KMS-11 (cell line): ENCODE measurements around the gene CWC15.

Source experiments
- H2AFZ ChIP-seq: fragments of 200-600 bp; sonication (generic); 2 replicates; pipeline ENCODE4 v1.6.1; 2016; ENCODE audit warnings: antibody characterized with exemption, mixed run types, low read depth
- H3K27ac ChIP-seq: fragments of 200-600 bp; sonication (generic); 2 replicates; pipeline ENCODE4 v1.6.1; 2016; ENCODE audit warnings: mild to moderate bottlenecking, mixed run types
- H3K27me3 ChIP-seq: fragments of 200-600 bp; sonication (generic); 2 replicates; pipeline ENCODE4 v1.6.1; 2017; ENCODE audit warnings: mild to moderate bottlenecking, low read depth, mixed run types, moderate library complexity; ENCODE audit not compliant: insufficient read depth
- H3K36me3 ChIP-seq: fragments of 200-600 bp; sonication (generic); 2 replicates; pipeline ENCODE4 v1.6.1; 2017; ENCODE audit warnings: mild to moderate bottlenecking, mixed run types; ENCODE audit not compliant: insufficient read depth
- H3K4me1 ChIP-seq: fragments of 200-600 bp; sonication (generic); 2 replicates; pipeline ENCODE4 v1.6.1; 2016; ENCODE audit warnings: mild to moderate bottlenecking, low read depth, mixed run types; ENCODE audit not compliant: poor library complexity, severe bottlenecking
- H3K4me2 ChIP-seq: fragments of 200-600 bp; sonication (generic); 2 replicates; pipeline ENCODE4 v1.7.0; 2016; ENCODE audit warnings: mild to moderate bottlenecking, mixed run types
- H3K4me3 ChIP-seq: fragments of 200-600 bp; sonication (generic); IDR thresholded peaks from 2 replicates; pipeline ENCODE4 v1.6.1; 2017; ENCODE audit warnings: low read depth, low read length, mixed read lengths; ENCODE audit not compliant: insufficient read depth
- H3K79me2 ChIP-seq: fragments of 200-600 bp; sonication (generic); 2 replicates; pipeline ENCODE4 v1.6.1; 2016; ENCODE audit warnings: low read depth, mixed run types; ENCODE audit not compliant: insufficient read depth
- H3K9ac ChIP-seq: fragments of 200-600 bp; sonication (generic); 2 replicates; pipeline ENCODE4 v1.6.1; 2016; ENCODE audit warnings: mild to moderate bottlenecking, mixed run types
- H4K20me1 ChIP-seq: fragments of 200-600 bp; sonication (generic); 2 replicates; pipeline ENCODE4 v1.6.1; 2016; ENCODE audit warnings: mild to moderate bottlenecking, mixed run types; ENCODE audit not compliant: insufficient read depth
- TF ChIP-seq, protein P1 (sequence below): fragments of 200-600 bp; sonication (generic); conservative IDR thresholded peaks from 2 replicates; pipeline ENCODE4 v1.6.1; 2017; ENCODE audit warnings: low read depth, mild to moderate bottlenecking, antibody characterized with exemption, low read length, moderate library complexity, mixed read lengths

The CWC15 gene

DNA sequence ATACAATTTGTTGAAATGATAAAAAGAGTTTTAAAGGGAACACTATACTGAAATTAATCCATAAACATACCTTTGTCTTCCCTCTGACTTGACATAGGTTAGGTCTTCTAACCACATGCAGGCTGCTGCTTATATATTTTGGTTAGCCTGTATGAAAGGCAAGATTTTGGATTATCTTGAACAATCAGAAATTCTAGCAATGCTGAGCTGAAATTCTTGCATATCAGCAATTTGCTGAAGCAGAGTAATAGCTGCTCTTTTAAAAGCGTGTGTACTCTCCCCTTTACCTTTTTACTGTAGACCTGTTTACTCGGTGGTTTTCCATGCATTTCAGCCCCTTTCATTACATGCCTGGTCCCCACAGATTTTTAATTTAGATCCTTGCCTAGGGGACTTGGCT, 34.0 kb downstream of the CWC15 start:
- Histone ChIP-seq H3K27me3 (no peaks in the 10 kb centered on the region), H2AFZ (no peak overlapping the region), H3K9ac (no peak overlapping the region), H3K27ac (no peak overlapping the region), H3K36me3 (no peaks in the 10 kb centered on the region), H3K4me2 (no peak overlapping the region), H3K79me2 (no peaks in the 10 kb centered on the region), H4K20me1 (no peaks in the 10 kb centered on the region), H3K4me1 (no peaks in the 10 kb centered on the region), H3K4me3 (no peak overlapping the region)
- TF ChIP-seq, protein P1, sequence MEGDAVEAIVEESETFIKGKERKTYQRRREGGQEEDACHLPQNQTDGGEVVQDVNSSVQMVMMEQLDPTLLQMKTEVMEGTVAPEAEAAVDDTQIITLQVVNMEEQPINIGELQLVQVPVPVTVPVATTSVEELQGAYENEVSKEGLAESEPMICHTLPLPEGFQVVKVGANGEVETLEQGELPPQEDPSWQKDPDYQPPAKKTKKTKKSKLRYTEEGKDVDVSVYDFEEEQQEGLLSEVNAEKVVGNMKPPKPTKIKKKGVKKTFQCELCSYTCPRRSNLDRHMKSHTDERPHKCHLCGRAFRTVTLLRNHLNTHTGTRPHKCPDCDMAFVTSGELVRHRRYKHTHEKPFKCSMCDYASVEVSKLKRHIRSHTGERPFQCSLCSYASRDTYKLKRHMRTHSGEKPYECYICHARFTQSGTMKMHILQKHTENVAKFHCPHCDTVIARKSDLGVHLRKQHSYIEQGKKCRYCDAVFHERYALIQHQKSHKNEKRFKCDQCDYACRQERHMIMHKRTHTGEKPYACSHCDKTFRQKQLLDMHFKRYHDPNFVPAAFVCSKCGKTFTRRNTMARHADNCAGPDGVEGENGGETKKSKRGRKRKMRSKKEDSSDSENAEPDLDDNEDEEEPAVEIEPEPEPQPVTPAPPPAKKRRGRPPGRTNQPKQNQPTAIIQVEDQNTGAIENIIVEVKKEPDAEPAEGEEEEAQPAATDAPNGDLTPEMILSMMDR: no peak

DNA sequence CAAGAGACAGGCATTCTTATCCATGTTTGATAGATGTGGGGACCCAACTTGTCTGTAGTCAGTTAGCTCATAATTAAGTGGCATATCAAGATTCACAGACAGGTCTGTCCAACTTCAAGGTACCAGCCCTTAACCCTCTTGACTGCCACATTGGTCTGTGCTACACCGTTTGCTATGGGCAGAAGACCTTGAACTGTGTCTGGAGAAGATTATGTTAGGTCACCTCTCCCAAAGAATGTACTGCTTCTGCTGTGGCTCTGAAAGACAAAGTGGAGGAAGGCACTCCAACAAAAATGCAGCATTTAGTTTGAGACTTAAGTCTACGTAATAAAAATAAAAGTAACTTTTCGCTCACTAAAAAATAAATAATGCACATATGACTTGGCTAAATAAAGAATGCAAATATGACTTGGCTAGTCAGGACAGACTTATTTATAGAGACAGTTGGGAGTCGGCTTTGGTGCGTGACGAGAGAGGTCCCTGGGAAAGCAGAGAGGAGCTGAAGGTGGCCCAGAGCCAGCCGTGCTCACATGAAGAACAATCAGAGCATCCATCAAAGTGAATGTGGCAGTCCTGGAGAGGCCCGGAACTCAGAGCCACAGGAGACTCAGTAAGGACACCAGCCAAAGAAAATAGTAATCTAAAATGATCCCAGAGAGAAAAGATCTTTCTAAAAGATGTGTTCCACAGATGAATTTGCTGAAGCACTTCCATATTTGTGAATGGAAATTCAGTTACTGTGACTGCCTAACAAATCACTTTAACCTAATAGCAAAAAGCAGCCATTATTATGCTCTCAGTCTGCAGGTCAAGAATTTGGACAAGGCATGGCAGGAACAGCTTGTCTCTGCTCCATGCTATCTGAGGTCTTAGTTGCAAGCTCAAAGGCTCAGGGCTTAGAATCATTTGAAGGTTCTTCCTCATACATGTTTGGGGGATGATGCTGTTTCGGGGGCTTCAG, 35.0 kb downstream of the CWC15 start:
- Histone ChIP-seq H3K9ac (no peak overlapping the region), H3K27me3 (no peaks in the 10 kb centered on the region), H3K79me2 (no peaks in the 10 kb centered on the region), H3K36me3 (no peaks in the 10 kb centered on the region), H3K27ac (no peak overlapping the region), H3K4me3 (no peak overlapping the region), H4K20me1 (no peaks in the 10 kb centered on the region), H2AFZ (no peak overlapping the region), H3K4me1 (no peaks in the 10 kb centered on the region), H3K4me2 (no peak overlapping the region)
- TF ChIP-seq, protein P1: no peak

DNA sequence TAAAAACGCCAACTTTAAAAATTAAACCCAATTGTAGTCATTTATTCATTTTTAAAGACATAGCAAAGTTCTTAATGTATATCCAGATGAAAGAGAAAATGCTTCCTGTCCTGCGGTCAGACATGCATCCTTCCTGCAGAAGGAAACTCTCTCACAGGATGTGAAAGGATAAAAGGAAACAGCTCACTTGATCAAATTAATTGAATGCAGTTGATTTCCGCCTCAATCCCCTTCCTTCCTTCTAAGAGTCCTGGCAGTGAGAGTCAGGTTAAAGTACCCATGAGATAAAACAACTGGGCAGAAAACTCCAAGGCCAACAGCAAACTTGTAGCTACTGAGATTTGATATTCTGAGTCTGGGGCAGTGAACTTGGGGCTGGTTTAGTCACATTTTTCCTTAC, 38.5 kb downstream of the CWC15 start:
- TF ChIP-seq, protein P1: no peak
- Histone ChIP-seq H3K9ac (no peak overlapping the region), H2AFZ (no peak overlapping the region)

DNA sequence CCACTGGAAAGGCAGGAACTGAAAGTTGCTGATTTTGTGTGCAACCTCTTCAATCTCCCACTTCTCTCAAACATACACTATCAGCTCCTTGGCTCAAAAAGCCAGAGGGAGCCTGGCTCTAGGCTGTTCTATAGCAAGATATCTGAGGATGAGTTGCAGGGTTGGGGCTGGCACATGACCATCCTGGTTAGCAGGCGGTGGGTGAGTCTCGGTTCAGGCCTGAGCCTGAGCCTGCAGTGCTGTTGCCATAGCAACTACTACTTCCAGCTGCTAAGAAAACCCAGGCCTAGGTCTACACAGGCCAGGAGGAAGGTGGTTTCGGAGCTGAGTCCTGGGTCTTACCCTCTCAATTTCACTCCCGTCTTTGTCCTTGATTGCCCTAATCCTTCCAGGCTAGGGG, 39.0 kb downstream of the CWC15 start:
- no peaks in the 10 kb centered on the region for H3K4me1 ChIP-seq
- no peaks in the 10 kb centered on the region for H4K20me1 ChIP-seq
- H3K27ac ChIP-seq: no peak overlapping the region
- H3K36me3 ChIP-seq: no peaks in the 10 kb centered on the region
- TF ChIP-seq, protein P1: no peak
- no peak overlapping the region for H3K4me3 ChIP-seq
- no peak overlapping the region for H3K9ac ChIP-seq
- no peak overlapping the region for H2AFZ ChIP-seq
- H3K27me3 ChIP-seq: no peaks in the 10 kb centered on the region
- no peaks in the 10 kb centered on the region for H3K79me2 ChIP-seq
- no peak overlapping the region for H3K4me2 ChIP-seq

More for the DNA sequence above, 38.5 kb downstream of the CWC15 start:
- Histone ChIP-seq H3K4me1 (no peaks in the 10 kb centered on the region), H3K4me3 (no peak overlapping the region), H3K36me3 (no peaks in the 10 kb centered on the region), H3K27ac (no peak overlapping the region), H3K4me2 (no peak overlapping the region), H3K79me2 (no peaks in the 10 kb centered on the region), H4K20me1 (no peaks in the 10 kb centered on the region), H3K27me3 (no peaks in the 10 kb centered on the region)
